Loucy (cell line): Measurements from ENCODE around the gene ENTPD8.

Source experiments
- H2AFZ ChIP-seq: fragments of 200-600 bp; sonication (generic); 2 replicates; pipeline ENCODE4 v1.6.0; 2016; ENCODE audit warnings: antibody characterized with exemption, mild to moderate bottlenecking, low read length, moderate library complexity
- H3F3A ChIP-seq: fragments of 200-600 bp; 2 replicates; pipeline ENCODE4 v1.6.0; 2016; ENCODE audit warnings: antibody characterized with exemption, low read depth, mild to moderate bottlenecking
- H3K27me3 ChIP-seq: fragments of 200-600 bp; sonication (generic); 2 replicates; pipeline ENCODE4 v1.6.1; 2014; ENCODE audit warnings: low read length, mild to moderate bottlenecking; ENCODE audit not compliant: insufficient read depth, poor library complexity, severe bottlenecking
- H3K36me3 ChIP-seq: fragments of 200-600 bp; sonication (generic); 2 replicates; pipeline ENCODE4 v1.6.1; 2016; ENCODE audit warnings: low read length; ENCODE audit not compliant: insufficient read depth
- H3K4me1 ChIP-seq: fragments of 200-600 bp; sonication (generic); 2 replicates; pipeline ENCODE4 v1.5.1; 2014; ENCODE audit warnings: low read length, mild to moderate bottlenecking; ENCODE audit not compliant: insufficient read depth, poor library complexity, severe bottlenecking
- H3K4me2 ChIP-seq: fragments of 200-600 bp; sonication (generic); 2 replicates; pipeline ENCODE4 v1.6.0; 2014; ENCODE audit warnings: antibody characterized with exemption, low read length, low read depth, mild to moderate bottlenecking; ENCODE audit not compliant: poor library complexity, severe bottlenecking
- H3K4me3 ChIP-seq: fragments of 200-600 bp; sonication (generic); 2 replicates; pipeline ENCODE4 v1.5.1; 2014; ENCODE audit warnings: low read length, mild to moderate bottlenecking, mixed read lengths; ENCODE audit not compliant: poor library complexity, severe bottlenecking
- H3K79me2 ChIP-seq: fragments of 200-600 bp; sonication (generic); 2 replicates; pipeline ENCODE4 v1.6.1; 2014; ENCODE audit warnings: low read length; ENCODE audit not compliant: insufficient read depth
- H3K9ac ChIP-seq: fragments of 200-600 bp; sonication (generic); 2 replicates; pipeline ENCODE4 v1.6.0; 2014; ENCODE audit warnings: mild to moderate bottlenecking, low read depth, low read length, moderate library complexity; ENCODE audit not compliant: poor library complexity, severe bottlenecking
- H3K9me2 ChIP-seq: fragments of 200-600 bp; sonication (generic); replicated peaks from 2 replicates; pipeline ENCODE4 v1.6.1; 2016; ENCODE audit warnings: low read depth, low read length, mixed read lengths
- H3K9me3 ChIP-seq: fragments of 200-600 bp; sonication (generic); 2 replicates; pipeline ENCODE4 v1.6.1; 2014; ENCODE audit warnings: mild to moderate bottlenecking, antibody characterized with exemption, low read length, low read depth; ENCODE audit not compliant: insufficient read depth
- H4K20me1 ChIP-seq: fragments of 200-600 bp; sonication (generic); 2 replicates; pipeline ENCODE4 v1.6.0; 2014; ENCODE audit warnings: antibody characterized with exemption, low read length, mild to moderate bottlenecking; ENCODE audit not compliant: insufficient read depth, poor library complexity, severe bottlenecking
- CTCF ChIP-seq: fragments of 200-600 bp; sonication (generic); conservative IDR thresholded peaks from 2 replicates; pipeline ENCODE4 v1.5.1; 2014; ENCODE audit warnings: mild to moderate bottlenecking, antibody characterized with exemption, low read length
- EZH2phosphoT487 ChIP-seq: fragments of 200-600 bp; IDR thresholded peaks from 2 replicates; pipeline ENCODE4 v1.6.1; 2018; ENCODE audit warnings: antibody characterized with exemption, mild to moderate bottlenecking, moderate library complexity, borderline replicate concordance

The ENTPD8 gene

GRCh38 chr9:137445275-137445807 lies 4.2 kb upstream of the ENTPD8 start:
- Histone ChIP-seq H2AFZ (peak overlapping the region; percentile 23; the same call in 1 of the 2 replicates), H4K20me1 (no peaks in the 10 kb centered on the region), H3K9ac (no peak overlapping the region), H3K79me2 (no peaks in the 10 kb centered on the region), H3K4me3 (no peak overlapping the region), H3K9me2 (no peaks in the 10 kb centered on the region), H3K36me3 (no peaks in the 10 kb centered on the region), H3K27me3 (no peaks in the 10 kb centered on the region), H3K4me2 (no peak overlapping the region), H3F3A (no peaks in the 10 kb centered on the region), H3K4me1 (peaks cover 12% of the 10 kb centered on the region), H3K9me3 (no peaks in the 10 kb centered on the region)
- TF ChIP-seq EZH2phosphoT487, result no peak
- peak; percentile 86 for TF ChIP-seq CTCF

- Histone ChIP-seq H3K4me2 (no peak overlapping the region), H3F3A (no peaks in the 10 kb centered on the region), H3K79me2 (no peaks in the 10 kb centered on the region), H3K4me1 (peaks cover 6% of the 10 kb centered on the region), H3K36me3 (no peaks in the 10 kb centered on the region), H4K20me1 (no peaks in the 10 kb centered on the region), H3K4me3 (no peak overlapping the region), H2AFZ (no peak overlapping the region), H3K27me3 (no peaks in the 10 kb centered on the region), H3K9me3 (no peaks in the 10 kb centered on the region), H3K9ac (no peak overlapping the region), H3K9me2 (no peaks in the 10 kb centered on the region)
- TF ChIP-seq CTCF (no peak), EZH2phosphoT487 (no peak)
Observed at GRCh38 chr9:137444106-137444790, 3.1 kb upstream of the ENTPD8 start.

- TF ChIP-seq EZH2phosphoT487 (no peak), CTCF (no peak)
- Histone ChIP-seq H3F3A (no peaks in the 10 kb centered on the region), H3K4me1 (peaks cover 6% of the 10 kb centered on the region), H3K36me3 (no peaks in the 10 kb centered on the region), H3K9ac (no peak overlapping the region), H2AFZ (no peak overlapping the region), H3K27me3 (no peaks in the 10 kb centered on the region), H3K9me3 (no peaks in the 10 kb centered on the region; the same call in 1 of the 2 replicates), H4K20me1 (no peaks in the 10 kb centered on the region), H3K9me2 (no peaks in the 10 kb centered on the region), H3K4me2 (no peak overlapping the region), H3K4me3 (no peak overlapping the region), H3K79me2 (no peaks in the 10 kb centered on the region)
Observed at GRCh38 chr9:137441935-137442321, 771 bp upstream of the ENTPD8 start.
